Ishikawa (cell line): ENCODE measurements around the gene SKAP1.
A peak's percentile ranks its signal among the peaks of the same experiment; 100 is the strongest.

Experiments used
- CEBPB ChIP-seq: IDR thresholded peaks from 2 replicates; pipeline ENCODE4 v1.6.1; 2012
- CREB1 ChIP-seq: IDR thresholded peaks from 2 replicates; pipeline ENCODE4 v1.6.1; 2012; ENCODE audit warnings: low read depth
- EGR1 ChIP-seq: IDR thresholded peaks from 2 replicates; pipeline ENCODE4 v1.6.1; 2012
- EP300 ChIP-seq: IDR thresholded peaks from 2 replicates; pipeline ENCODE4 v1.6.1; 2012; ENCODE audit warnings: borderline replicate concordance
- FOXM1 ChIP-seq: IDR thresholded peaks from 2 replicates; pipeline ENCODE4 v1.6.1; 2012; ENCODE audit warnings: low read depth, borderline replicate concordance
- MAX ChIP-seq: IDR thresholded peaks from 2 replicates; pipeline ENCODE4 v1.6.1; 2012
- NFIC ChIP-seq: IDR thresholded peaks from 2 replicates; pipeline ENCODE4 v1.6.1; 2012
- RAD21 ChIP-seq: IDR thresholded peaks from 2 replicates; pipeline ENCODE4 v1.6.1; 2012; ENCODE audit warnings: low read depth
- REST ChIP-seq: IDR thresholded peaks from 2 replicates; pipeline ENCODE4 v1.6.1; 2012; ENCODE audit warnings: low read depth, mild to moderate bottlenecking
- TAF1 ChIP-seq: IDR thresholded peaks from 2 replicates; pipeline ENCODE4 v1.6.1; 2012; ENCODE audit warnings: low read depth, mild to moderate bottlenecking
- TCF12 ChIP-seq: IDR thresholded peaks from 2 replicates; pipeline ENCODE4 v1.6.1; 2012; ENCODE audit warnings: low read depth
- TEAD4 ChIP-seq: IDR thresholded peaks from 2 replicates; pipeline ENCODE4 v1.6.1; 2012
- USF1 ChIP-seq: IDR thresholded peaks from 2 replicates; pipeline ENCODE4 v1.6.1; 2012
- YY1 ChIP-seq: IDR thresholded peaks from 2 replicates; pipeline ENCODE4 v1.6.1; 2012; ENCODE audit warnings: low read depth
- ZBTB7A ChIP-seq: IDR thresholded peaks from 2 replicates; pipeline ENCODE4 v1.6.1; 2012; ENCODE audit warnings: low read depth

The SKAP1 gene

GRCh38 chr17:48311324-48311723, 118.7 kb downstream of the SKAP1 start:
- TF ChIP-seq ZBTB7A (no peak), TAF1 (no peak), REST (no peak), FOXM1 (no peak), USF1 (no peak), MAX (no peak), YY1 (no peak), TCF12 (no peak), EGR1 (no peak), CREB1 (no peak), CEBPB (no peak), TEAD4 (no peak), RAD21 (no peak), EP300 (no peak), NFIC (no peak)

- TF ChIP-seq REST (no peak), MAX (no peak), EP300 (no peak), USF1 (no peak), CREB1 (no peak), TEAD4 (no peak), RAD21 (no peak)
These were observed 119.2 kb downstream of the SKAP1 start for GRCh38 chr17:48310748-48311213.

- TF ChIP-seq TEAD4 (no peak), ZBTB7A (no peak), FOXM1 (no peak), EP300 (no peak), MAX (no peak), RAD21 (no peak), EGR1 (no peak), CREB1 (no peak), TCF12 (no peak)
These were observed 121.4 kb downstream of the SKAP1 start for GRCh38 chr17:48308581-48308980.

- TF ChIP-seq FOXM1, result no peak
- TF ChIP-seq USF1, result no peak
- no peak for TF ChIP-seq ZBTB7A
- peak; percentile 60 for TF ChIP-seq RAD21
These were observed 122.1 kb downstream of the SKAP1 start for GRCh38 chr17:48307814-48308411.

GRCh38 chr17:48307255-48307654, 122.8 kb downstream of the SKAP1 start:
- TF ChIP-seq RAD21 (no peak), EP300 (no peak), FOXM1 (no peak), NFIC (no peak)

- TF ChIP-seq CEBPB (no peak), ZBTB7A (no peak), RAD21 (no peak), MAX (no peak), USF1 (no peak), REST (no peak), TEAD4 (no peak), FOXM1 (no peak), TAF1 (no peak), EP300 (no peak), EGR1 (no peak), YY1 (no peak)
These were observed 129.0 kb downstream of the SKAP1 start for GRCh38 chr17:48301002-48301401.
